Heart right ventricle (tissue), 16 donors: ENCODE results near the gene BAX. TPM values are rescaled to one million over a fixed set of nuclear protein-coding genes. Genes with fewer than 3 reads are reported as not detected.

Experiments
- ATAC-seq, 8 donors: fragments of 200-7000 bp; cut with Tn5 transposase; one replicate each; pipeline ENCODE4 v1.9.1; 2020; ENCODE audit warnings: mild to moderate bottlenecking in 8 of 8, moderate library complexity in 8 of 8, moderate number of reproducible peaks in 1 of 8
- DNase-seq, 2 donors: peaks; one replicate each; pipeline ENCODE4 v3.0.0-alpha.2; 2020
- H3K27ac ChIP-seq, 10 donors: fragments of 200-600 bp; sonication (generic) in 2 of 10; one replicate each; pipeline versions ENCODE4 v1.5.0 to v1.8.0; 2020 to 2022; ENCODE audit warnings: mild to moderate bottlenecking in 3 of 10
- H3K27me3 ChIP-seq, 7 donors: fragments of 200-600 bp; one replicate each; pipeline ENCODE4 v1.8.0; 2021 to 2022; ENCODE audit warnings: mild to moderate bottlenecking in 2 of 7
- H3K36me3 ChIP-seq, 9 donors: fragments of 200-600 bp; sonication (generic) in 1 of 9; one replicate each; pipeline versions ENCODE4 v1.5.0 to v1.8.0; 2020 to 2022; ENCODE audit warnings: mild to moderate bottlenecking in 2 of 9
- H3K4me1 ChIP-seq, 9 donors: fragments of 200-600 bp; sonication (generic) in 1 of 9; one replicate each; pipeline versions ENCODE4 v1.5.0 to v1.8.0; 2020 to 2022; ENCODE audit warnings: mild to moderate bottlenecking in 4 of 9
- H3K4me3 ChIP-seq, 10 donors: fragments of 200-600 bp; sonication (generic) in 2 of 10; one replicate each; pipeline versions ENCODE4 v1.5.0 to v1.8.0; 2020 to 2022; ENCODE audit warnings: mild to moderate bottlenecking in 7 of 10, moderate library complexity in 2 of 10
- H3K9me3 ChIP-seq, 11 donors: fragments of 200-600 bp in 10 of 11; sonication (generic) in 2 of 11; one replicate each; pipeline versions ENCODE4 v1.5.0 to v1.8.0; 2013 to 2022; ENCODE audit warnings: mild to moderate bottlenecking in 2 of 11, control low read depth in 1 of 11, moderate library complexity in 1 of 11
- WGBS, 2 donors: extraction: QIAGEN DNeasy Blood & Tissue Kit; methylation state at CpG; one replicate each; pipeline ENCODE4 v1.1.7; 2013; ENCODE audit warnings: inconsistent platforms in 1 of 2; 5-methylcytosine and 5-hydroxymethylcytosine counted together
- intact Hi-C, 10 donors: fragments of 100-400 bp; cut with DNase I; formaldehyde crosslinking; loops; one replicate each; pipeline versions ENCODE4 v1.11.1 to v1.14.2; 2022
- polyA plus RNA-seq, 2 donors: library from polyadenylated mRNA; stranded (reverse); fragments of 200-250 nt; gene quantifications; one replicate each; pipeline ENCODE4 v1.2.3, GENCODE V29; 2013
- total RNA-seq, 10 donors: library from RNA; stranded (reverse); fragmentation: NEBNext Ultra II Directional in 3 of 10; extraction: Animal tissue kit (Norgen Biotek cat#: 25700) in 3 of 10; gene quantifications; one replicate each; pipeline versions ENCODE4 v1.2.1 to v1.2.4, GENCODE V29; 2021 to 2023
- TF ChIP-seq, protein P1 (sequence below), 9 donors: fragments of 200-600 bp; sonication (generic) in 2 of 9; IDR thresholded peaks; one replicate each; pipeline versions ENCODE4 v1.5.0 to v1.8.0; 2021 to 2022; ENCODE audit warnings: antibody characterized with exemption in 9 of 9, mild to moderate bottlenecking in 5 of 9, moderate library complexity in 1 of 9
- donor health status: Arrhythmogenic right ventricular cardiomyopathy.
- donor health status: ischemic (EF 13 %, LVEDD 7.1; RV severe dilation, severe dysfunction).
- donor health status: healthy with polysubstance abuse.
- donor health status: DM: no; HTN: yes; CAD: no.
- donor health status: DM: no; HTN: no; CAD: no.
- donor health status: ischemic (EF 25% LVEDD 6.9; RV normal size, moderate dysfunction).
- donor health status: ischemic (EF 25% LVEDD 5.7; RV mildly dilated, moderate dysfunction).
- donor health status: healthy.
- donor health status: DM: yes; HTN: yes; CAD: no.
- donor health status: Ischemic cardiomyopathy.
- donor health status: ischemic (EF 35%, LVEDD 5.7; RV mildly dilated, moderate dysfunction).
- donor health status: nonischemic (EF 11% LVEDD 7.7; RV severe dilation, severe dysfunction).
- donor health status: DM: yes; HTN: yes; CAD: no.
- donor health status: PGD.
- donor health status: ischemic (EF 29% LVEDD 5.4; RV normal size, mild dysfunction).
- donor health status: nonischemic (EF 23%, LVEDD 6.1; RV moderate dilation, normal function).

The BAX gene
- total and polyA plus RNA-seq, 12 donors: 11.5 to 41.5 (median 19.5) TPM

GRCh38 chr19:48966541-48967345 is 12.1 kb downstream of the BAX start:
- no peaks in the 10 kb centered on the region for H3K9me3 ChIP-seq
- TF ChIP-seq, protein P1, sequence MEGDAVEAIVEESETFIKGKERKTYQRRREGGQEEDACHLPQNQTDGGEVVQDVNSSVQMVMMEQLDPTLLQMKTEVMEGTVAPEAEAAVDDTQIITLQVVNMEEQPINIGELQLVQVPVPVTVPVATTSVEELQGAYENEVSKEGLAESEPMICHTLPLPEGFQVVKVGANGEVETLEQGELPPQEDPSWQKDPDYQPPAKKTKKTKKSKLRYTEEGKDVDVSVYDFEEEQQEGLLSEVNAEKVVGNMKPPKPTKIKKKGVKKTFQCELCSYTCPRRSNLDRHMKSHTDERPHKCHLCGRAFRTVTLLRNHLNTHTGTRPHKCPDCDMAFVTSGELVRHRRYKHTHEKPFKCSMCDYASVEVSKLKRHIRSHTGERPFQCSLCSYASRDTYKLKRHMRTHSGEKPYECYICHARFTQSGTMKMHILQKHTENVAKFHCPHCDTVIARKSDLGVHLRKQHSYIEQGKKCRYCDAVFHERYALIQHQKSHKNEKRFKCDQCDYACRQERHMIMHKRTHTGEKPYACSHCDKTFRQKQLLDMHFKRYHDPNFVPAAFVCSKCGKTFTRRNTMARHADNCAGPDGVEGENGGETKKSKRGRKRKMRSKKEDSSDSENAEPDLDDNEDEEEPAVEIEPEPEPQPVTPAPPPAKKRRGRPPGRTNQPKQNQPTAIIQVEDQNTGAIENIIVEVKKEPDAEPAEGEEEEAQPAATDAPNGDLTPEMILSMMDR (IDR thresholded peaks at IDR 0.05): no peak
- DNase-seq (no peak), ATAC-seq (no peak)
- H3K27me3 ChIP-seq: no peaks in the 10 kb centered on the region
- peak overlapping the region; percentile 65 to 100 (median 88) for H3K4me3 ChIP-seq
- H3K36me3 ChIP-seq: peaks cover 0 to 60% (median 34%) of the 10 kb centered on the region in 9 donors
- intact Hi-C loops: loop anchor here in 7 of 10 donors (5.0 to 10.0 kb wide), 7 partner anchors 89 to 332 kb away; partner anchors contain the start of genes PPP1R15A (in 4 of the 7), CA11 (in 2 of the 7) and DBP (in 2 of the 7)
- peaks cover 15 to 75% (median 63%) of the 10 kb centered on the region in 9 donors for H3K4me1 ChIP-seq
- WGBS, 2 donors: 83 to 89% methylated on average over 10 of the region's 10 CpGs
- H3K27ac ChIP-seq: peak overlapping the region in 9 of 10 donors; percentile 84 to 96 (median 91)

- no peak for DNase-seq
- H3K27me3 ChIP-seq: no peaks in the 10 kb centered on the region
- peak overlapping the region in 7 of 10 donors; percentile 68 to 100 (median 89) for H3K4me3 ChIP-seq
- 79 to 85% methylated on average over 14 of the region's 14 CpGs for WGBS, 2 donors
- TF ChIP-seq, protein P1 (IDR thresholded peaks at IDR 0.05): no peak
- peaks cover 0 to 68% (median 42%) of the 10 kb centered on the region in 9 donors for H3K36me3 ChIP-seq
- intact Hi-C loops: loop anchor here in 7 of 10 donors (5.0 to 10.0 kb wide), 7 partner anchors 90 to 333 kb away; partner anchors contain the start of genes PPP1R15A (in 4 of the 7), CA11 (in 2 of the 7) and DBP (in 2 of the 7)
- peak in 1 of 8 donors; percentile 0 for ATAC-seq
- peak overlapping the region in 9 of 10 donors; percentile 1 to 96 (median 87) for H3K27ac ChIP-seq
- peaks cover 15 to 70% (median 56%) of the 10 kb centered on the region in 9 donors for H3K4me1 ChIP-seq
- no peaks in the 10 kb centered on the region for H3K9me3 ChIP-seq
Measured at GRCh38 chr19:48967346-48968178, 12.9 kb downstream of the BAX start.

GRCh38 chr19:48968179-48968661 is 13.5 kb downstream of the BAX start:
- Histone ChIP-seq H3K4me3 (no peak overlapping the region), H3K27me3 (no peaks in the 10 kb centered on the region), H3K27ac (peak overlapping the region in 9 of 10 donors; percentile 1 to 96 (median 68)), H3K4me1 (peaks cover 15 to 69% (median 55%) of the 10 kb centered on the region in 9 donors), H3K9me3 (no peaks in the 10 kb centered on the region), H3K36me3 (peaks cover 0 to 75% (median 49%) of the 10 kb centered on the region in 9 donors)
- intact Hi-C loops: loop anchor here in 7 of 10 donors (5.0 to 10.0 kb wide), 7 partner anchors 91 to 333 kb away; partner anchors contain the start of genes PPP1R15A (in 4 of the 7), CA11 (in 2 of the 7) and DBP (in 2 of the 7)
- WGBS, 2 donors: 59 to 62% methylated on average over 4 of the region's 4 CpGs
- no peak for ATAC-seq
- TF ChIP-seq, protein P1 (IDR thresholded peaks at IDR 0.05): no peak
- DNase-seq: no peak
